HEK293 (cell line): Measurements from ENCODE around the gene BTBD6.

Source experiments
- CTCF ChIA-PET: fragments of 350-600 bp; formaldehyde crosslinking; extraction: SDS; loops from one replicate; lab custom pipeline; 2021; ENCODE audit warnings: antibody characterized with exemption; lab: Yijun Ruan, JAX
- POLR2A ChIA-PET: fragments of 300-600 bp; formaldehyde crosslinking; extraction: SDS; loops from one replicate; lab custom pipeline; 2020; ENCODE audit warnings: antibody characterized with exemption, inconsistent platforms; lab: Yijun Ruan, JAX
- H3K27ac ChIP-seq: fragments of 200-500 bp; sonication (Bioruptor generic); 2 replicates; pipeline ENCODE4 v1.5.1; 2014; ENCODE audit warnings: low read depth, low read length, control low read depth, inconsistent platforms; ENCODE audit errors: extremely low read depth
- H3K36me3 ChIP-seq, 2 experiments: fragments of 200-500 bp in 1 of 2; sonication (Bioruptor generic) in 1 of 2; 1 replicate in 1 of 2; 2 replicates in 1 of 2; pipeline ENCODE4 v1.5.1; 2014 to 2017; ENCODE audit warnings: inconsistent platforms in 2 of 2, low read length in 2 of 2; ENCODE audit not compliant: control insufficient read depth in 2 of 2, insufficient read depth in 1 of 2
- H3K4me1 ChIP-seq: fragments of 200-500 bp; sonication (Bioruptor generic); 2 replicates; pipeline ENCODE4 v1.5.1; 2014; ENCODE audit warnings: mild to moderate bottlenecking, low read length, inconsistent platforms; ENCODE audit not compliant: control insufficient read depth, insufficient read depth
- H3K4me3 ChIP-seq: 2 replicates; pipeline ENCODE4 v1.5.1; 2011; ENCODE audit warnings: low read depth, mild to moderate bottlenecking, control low read depth, low read length, moderate library complexity
- H3K9me3 ChIP-seq: fragments of 200-500 bp; sonication (Bioruptor generic); 2 replicates; pipeline ENCODE4 v1.5.1; 2014; ENCODE audit warnings: low read depth, low read length, inconsistent platforms; ENCODE audit not compliant: control insufficient read depth, insufficient read depth
- GFI1B ChIP-seq: fragments of 450-650 bp; formaldehyde crosslinking; IDR thresholded peaks from 2 replicates; pipeline ENCODE4 v1.5.1; 2016; ENCODE audit warnings: missing biosample characterization, missing genetic modification characterization
- HOXC10 ChIP-seq: sonication (generic); formaldehyde crosslinking; IDR thresholded peaks from 2 replicates; pipeline ENCODE4 v1.8.1; 2023; ENCODE audit warnings: mild to moderate bottlenecking, missing genetic modification reagents
- KLF10 ChIP-seq: fragments of 450-650 bp; IDR thresholded peaks from 2 replicates; pipeline ENCODE4 v1.5.1; 2018; ENCODE audit warnings: missing biosample characterization, mild to moderate bottlenecking, missing genetic modification characterization
- SALL2 ChIP-seq: fragments of 450-650 bp; formaldehyde crosslinking; IDR thresholded peaks from 2 replicates; pipeline ENCODE4 v1.5.0; 2017; ENCODE audit warnings: missing biosample characterization, mild to moderate bottlenecking, missing genetic modification characterization, borderline replicate concordance
- ZBTB1 ChIP-seq: fragments of 450-650 bp; formaldehyde crosslinking; IDR thresholded peaks from 2 replicates; pipeline ENCODE4 v1.5.1; 2016; ENCODE audit warnings: missing biosample characterization, missing genetic modification characterization
- ZBTB20 ChIP-seq: fragments of 450-650 bp; formaldehyde crosslinking; IDR thresholded peaks from 2 replicates; pipeline ENCODE4 v1.5.1; 2016; ENCODE audit warnings: missing biosample characterization, missing genetic modification characterization
- ZBTB26 ChIP-seq: fragments of 450-650 bp; formaldehyde crosslinking; optimal IDR thresholded peaks from 2 replicates; pipeline ENCODE3; 2016; ENCODE audit warnings: missing biosample characterization, mild to moderate bottlenecking, missing genetic modification characterization
- ZIC2 ChIP-seq: fragments of 450-650 bp; formaldehyde crosslinking; IDR thresholded peaks from 2 replicates; pipeline ENCODE4 v1.5.1; 2016; ENCODE audit warnings: missing biosample characterization, missing genetic modification characterization
- ZNF121 ChIP-seq: fragments of 450-650 bp; formaldehyde crosslinking; IDR thresholded peaks from 2 replicates; pipeline ENCODE4 v1.5.1; 2016; ENCODE audit warnings: missing biosample characterization, missing genetic modification characterization
- ZNF155 ChIP-seq: fragments of 450-650 bp; formaldehyde crosslinking; IDR thresholded peaks from 2 replicates; pipeline ENCODE4 v1.5.1; 2016; ENCODE audit warnings: missing biosample characterization, missing genetic modification characterization
- ZNF157 ChIP-seq: fragments of 450-650 bp; formaldehyde crosslinking; IDR thresholded peaks from 2 replicates; pipeline ENCODE4 v1.5.1; 2016; ENCODE audit warnings: missing biosample characterization, missing genetic modification characterization
- ZNF174 ChIP-seq: fragments of 450-650 bp; formaldehyde crosslinking; IDR thresholded peaks from 2 replicates; pipeline ENCODE4 v1.5.0; 2017; ENCODE audit warnings: missing biosample characterization, mild to moderate bottlenecking, missing genetic modification characterization
- ZNF211 ChIP-seq: fragments of 450-650 bp; formaldehyde crosslinking; IDR thresholded peaks from 2 replicates; pipeline ENCODE4 v1.5.1; 2016; ENCODE audit warnings: low read depth, missing biosample characterization, missing genetic modification characterization
- ZNF366 ChIP-seq: fragments of 450-650 bp; formaldehyde crosslinking; conservative IDR thresholded peaks from 2 replicates; pipeline ENCODE4 v1.5.1; 2016; ENCODE audit warnings: missing biosample characterization, missing genetic modification characterization
- ZNF843 ChIP-seq: fragments of 450-650 bp; formaldehyde crosslinking; IDR thresholded peaks from 2 replicates; pipeline ENCODE4 v1.5.1; 2016; ENCODE audit warnings: missing biosample characterization, missing genetic modification characterization
- ZXDB ChIP-seq: fragments of 450-650 bp; formaldehyde crosslinking; IDR thresholded peaks from 2 replicates; pipeline ENCODE4 v1.5.1; 2016; ENCODE audit warnings: missing biosample characterization, missing genetic modification characterization
- TF ChIP-seq, protein P1 (sequence below): fragments of 450-650 bp; formaldehyde crosslinking; IDR thresholded peaks from 2 replicates; pipeline ENCODE4 v1.5.1; 2016; ENCODE audit warnings: missing biosample characterization, missing genetic modification characterization
- TF ChIP-seq, protein P2 (sequence below): fragments of 450-650 bp; formaldehyde crosslinking; IDR thresholded peaks from 2 replicates; pipeline ENCODE4 v1.5.1; 2016; ENCODE audit warnings: missing biosample characterization, missing genetic modification characterization
- TF ChIP-seq, protein P3 (sequence below): fragments of 450-650 bp; IDR thresholded peaks from 2 replicates; pipeline ENCODE4 v1.5.1; 2018; ENCODE audit warnings: missing biosample characterization, mild to moderate bottlenecking, missing genetic modification characterization

BTBD6 gene

GRCh38 chr14:105282098-105282725 lies 33.9 kb downstream of the BTBD6 start (continued):
- no peak for TF ChIP-seq ZBTB26 (tag by site-specific recombination)
- TF ChIP-seq, protein P1, sequence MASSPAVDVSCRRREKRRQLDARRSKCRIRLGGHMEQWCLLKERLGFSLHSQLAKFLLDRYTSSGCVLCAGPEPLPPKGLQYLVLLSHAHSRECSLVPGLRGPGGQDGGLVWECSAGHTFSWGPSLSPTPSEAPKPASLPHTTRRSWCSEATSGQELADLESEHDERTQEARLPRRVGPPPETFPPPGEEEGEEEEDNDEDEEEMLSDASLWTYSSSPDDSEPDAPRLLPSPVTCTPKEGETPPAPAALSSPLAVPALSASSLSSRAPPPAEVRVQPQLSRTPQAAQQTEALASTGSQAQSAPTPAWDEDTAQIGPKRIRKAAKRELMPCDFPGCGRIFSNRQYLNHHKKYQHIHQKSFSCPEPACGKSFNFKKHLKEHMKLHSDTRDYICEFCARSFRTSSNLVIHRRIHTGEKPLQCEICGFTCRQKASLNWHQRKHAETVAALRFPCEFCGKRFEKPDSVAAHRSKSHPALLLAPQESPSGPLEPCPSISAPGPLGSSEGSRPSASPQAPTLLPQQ (tag by site-specific recombination) = no peak

DNA sequence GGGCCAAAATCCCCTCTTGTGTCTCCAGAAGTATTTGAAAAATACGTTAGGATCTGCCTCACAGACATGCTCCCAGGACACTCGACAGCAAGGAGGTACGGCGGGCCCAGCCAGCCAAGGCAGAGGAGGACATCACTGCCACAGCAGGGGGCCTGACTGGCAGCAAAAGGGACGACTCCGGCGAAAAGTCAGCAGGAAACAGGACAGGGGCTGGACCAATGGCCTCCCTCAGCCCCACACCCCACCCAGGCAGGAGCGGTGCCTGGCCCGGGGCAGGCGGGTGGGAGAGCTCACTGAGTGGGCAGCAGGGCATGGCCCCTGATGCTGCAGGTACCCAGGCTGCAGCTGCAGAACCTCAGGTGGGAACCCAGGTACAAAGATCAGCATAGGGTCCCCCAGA lies 34.7 kb downstream of the BTBD6 start:
- H3K27ac ChIP-seq = no peak overlapping the region
- POLR2A ChIA-PET = no interaction called here
- no peaks in the 10 kb centered on the region for H3K9me3 ChIP-seq
- peaks cover 0 to 12% of the 10 kb centered on the region in 2 experiments for H3K36me3 ChIP-seq
- CTCF ChIA-PET = interaction anchor here (0.9 kb wide), 1 partner anchor 80 kb away, joined by 4 read pairs; no protein-coding TSS in a partner anchor
- no peak overlapping the region for H3K4me3 ChIP-seq
- TF ChIP-seq, protein P2, sequence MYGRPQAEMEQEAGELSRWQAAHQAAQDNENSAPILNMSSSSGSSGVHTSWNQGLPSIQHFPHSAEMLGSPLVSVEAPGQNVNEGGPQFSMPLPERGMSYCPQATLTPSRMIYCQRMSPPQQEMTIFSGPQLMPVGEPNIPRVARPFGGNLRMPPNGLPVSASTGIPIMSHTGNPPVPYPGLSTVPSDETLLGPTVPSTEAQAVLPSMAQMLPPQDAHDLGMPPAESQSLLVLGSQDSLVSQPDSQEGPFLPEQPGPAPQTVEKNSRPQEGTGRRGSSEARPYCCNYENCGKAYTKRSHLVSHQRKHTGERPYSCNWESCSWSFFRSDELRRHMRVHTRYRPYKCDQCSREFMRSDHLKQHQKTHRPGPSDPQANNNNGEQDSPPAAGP (tag by site-specific recombination) = no peak
- TF ChIP-seq ZIC2 (tag by site-specific recombination) = peak; percentile 22; the same call in 1 of the 2 replicates
- TF ChIP-seq, all 188 proteins: peak for 1
- no peaks in the 10 kb centered on the region for H3K4me1 ChIP-seq

GRCh38 chr14:105283899-105284298 lies 35.6 kb downstream of the BTBD6 start:
- CTCF ChIA-PET = interaction anchor here (0.6 kb wide), 1 partner anchor 60 kb away, joined by 3 read pairs; no protein-coding TSS in a partner anchor
- peaks cover 0 to 12% of the 10 kb centered on the region in 2 experiments for H3K36me3 ChIP-seq
- POLR2A ChIA-PET = no interaction called here
- no peaks in the 10 kb centered on the region for H3K4me1 ChIP-seq
- no peaks in the 10 kb centered on the region for H3K9me3 ChIP-seq
- H3K4me3 ChIP-seq = no peak overlapping the region
- H3K27ac ChIP-seq = no peak overlapping the region
- TF ChIP-seq ZNF155 (tag by site-specific recombination) (no peak), SALL2 (tag by site-specific recombination) (no peak), KLF10 (tag by site-specific recombination) (no peak), GFI1B (no peak), ZNF157 (tag by site-specific recombination) (no peak)
- TF ChIP-seq, protein P3, sequence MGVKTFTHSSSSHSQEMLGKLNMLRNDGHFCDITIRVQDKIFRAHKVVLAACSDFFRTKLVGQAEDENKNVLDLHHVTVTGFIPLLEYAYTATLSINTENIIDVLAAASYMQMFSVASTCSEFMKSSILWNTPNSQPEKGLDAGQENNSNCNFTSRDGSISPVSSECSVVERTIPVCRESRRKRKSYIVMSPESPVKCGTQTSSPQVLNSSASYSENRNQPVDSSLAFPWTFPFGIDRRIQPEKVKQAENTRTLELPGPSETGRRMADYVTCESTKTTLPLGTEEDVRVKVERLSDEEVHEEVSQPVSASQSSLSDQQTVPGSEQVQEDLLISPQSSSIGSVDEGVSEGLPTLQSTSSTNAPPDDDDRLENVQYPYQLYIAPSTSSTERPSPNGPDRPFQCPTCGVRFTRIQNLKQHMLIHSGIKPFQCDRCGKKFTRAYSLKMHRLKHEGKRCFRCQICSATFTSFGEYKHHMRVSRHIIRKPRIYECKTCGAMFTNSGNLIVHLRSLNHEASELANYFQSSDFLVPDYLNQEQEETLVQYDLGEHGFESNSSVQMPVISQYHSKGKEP (tag by site-specific recombination) = no peak

DNA sequence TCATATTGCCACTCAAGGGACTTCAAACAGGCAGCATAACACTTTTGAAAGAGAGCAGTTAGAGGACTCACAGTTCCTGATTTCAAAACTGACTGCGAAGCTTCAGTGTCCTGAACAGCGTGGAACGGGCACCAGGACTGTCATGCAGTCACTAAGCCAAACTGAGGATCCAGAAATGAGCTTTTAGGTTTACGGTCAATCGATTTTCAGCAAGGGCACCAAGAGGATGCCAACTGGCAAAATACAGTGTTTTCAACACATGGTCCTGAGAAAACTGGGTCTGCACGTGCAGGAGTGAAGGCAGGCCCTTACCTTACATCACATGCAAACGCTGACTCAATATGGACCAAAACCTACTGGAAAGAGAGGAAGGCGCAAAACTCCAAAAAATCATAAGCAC lies 36.8 kb downstream of the BTBD6 start:
- H3K4me1 ChIP-seq = no peaks in the 10 kb centered on the region
- no peak overlapping the region for H3K4me3 ChIP-seq
- CTCF ChIA-PET = interaction anchor here (0.7 kb wide), 1 partner anchor 67 kb away, joined by 4 read pairs; no protein-coding TSS in a partner anchor
- H3K27ac ChIP-seq = no peak overlapping the region
- TF ChIP-seq ZBTB20 (tag by site-specific recombination) = no peak
- TF ChIP-seq ZNF121 (tag by site-specific recombination) = no peak
- TF ChIP-seq ZBTB1 (tag by site-specific recombination) = no peak
- no peak for TF ChIP-seq ZXDB (tag by site-specific recombination)
- no peak for TF ChIP-seq ZNF211 (tag by site-specific recombination)
- TF ChIP-seq ZNF843 = no peak
- no peak for TF ChIP-seq HOXC10
- TF ChIP-seq ZNF366 (tag by site-specific recombination) = no peak
- no peak for TF ChIP-seq ZNF174
- TF ChIP-seq, all 188 proteins: peak for 0
- POLR2A ChIA-PET = no interaction called here
- Histone ChIP-seq H3K9me3 (no peaks in the 10 kb centered on the region), H3K36me3 (peaks cover 0 to 11% of the 10 kb centered on the region in 2 experiments; a peak in 2 of 3 replicates)
